ENCODE results near the gene GTF2H4. TPM values are rescaled to one million over a fixed set of nuclear protein-coding genes. Genes with fewer than 3 reads are reported as not detected.

Gene GTF2H4
- polyA plus RNA-seq, 1 donor from 2014 or later, result 101 TPM

GRCh38 chr6:30894935-30895334 lies 13.1 kb upstream of the GTF2H4 start:
- Histone ChIP-seq H3K9me2 (ENCODE audit: insufficient read depth, low read length) (no peaks in the 10 kb centered on the region), H3K9me3 (ENCODE audit: low read length) (no peaks in the 10 kb centered on the region), H4K20me1 (ENCODE audit: insufficient read depth) (no peaks in the 10 kb centered on the region), H3K4me2 (ENCODE audit: low read length) (no peak overlapping the region), H3K27me3 (ENCODE audit: insufficient read depth, low read depth, low read length) (no peaks in the 10 kb centered on the region), H3K4me3 (ENCODE audit: low read length) (no peak overlapping the region), H3K36me3 (ENCODE audit: insufficient read depth, low read length) (peaks cover 9% of the 10 kb centered on the region), H3K27ac (ENCODE audit: low read length) (no peak overlapping the region), H3K79me2 (replicated peaks; ENCODE audit: insufficient read depth, low read length) (peaks cover 16% of the 10 kb centered on the region), H2AFZ (ENCODE audit: low read depth, low read length) (no peak overlapping the region), H3F3A (ENCODE audit: insufficient read depth, low read length, poor library complexity, severe bottlenecking) (no peaks in the 10 kb centered on the region), H3K9ac (ENCODE audit: low read length) (no peak overlapping the region)
- TF ChIP-seq REST (IDR thresholded peaks at IDR 0.05; ENCODE audit: borderline replicate concordance) (no peak), RAD21 (conservative IDR thresholded peaks at IDR 0.05) (no peak), TAF1 (IDR thresholded peaks at IDR 0.05; ENCODE audit: low read depth) (no peak), EP300 (conservative IDR thresholded peaks at IDR 0.05; ENCODE audit: poor library complexity, severe bottlenecking) (no peak), CTCF (IDR thresholded peaks at IDR 0.05; ENCODE audit: poor library complexity, severe bottlenecking) (no peak), SMC3 (conservative IDR thresholded peaks at IDR 0.05; ENCODE audit: poor library complexity) (no peak), EZH2 (IDR thresholded peaks at IDR 0.05; ENCODE audit: borderline replicate concordance, insufficient read depth, low read length, poor library complexity, severe bottlenecking) (no peak), MXI1 (conservative IDR thresholded peaks at IDR 0.05; ENCODE audit: poor library complexity, severe bottlenecking) (no peak), POLR2AphosphoS5 (IDR thresholded peaks at IDR 0.05) (no peak)

GRCh38 chr6:30895343-30895742 lies 12.7 kb upstream of the GTF2H4 start:
- Histone ChIP-seq H3K27me3 (ENCODE audit: insufficient read depth, low read depth, low read length) (no peaks in the 10 kb centered on the region), H3K9me3 (ENCODE audit: low read length) (no peaks in the 10 kb centered on the region), H2AFZ (ENCODE audit: low read depth, low read length) (no peak overlapping the region), H3K9ac (ENCODE audit: low read length) (no peak overlapping the region), H3K79me2 (replicated peaks; ENCODE audit: insufficient read depth, low read length) (peaks cover 12% of the 10 kb centered on the region), H4K20me1 (ENCODE audit: insufficient read depth) (no peaks in the 10 kb centered on the region), H3K36me3 (ENCODE audit: insufficient read depth, low read length) (peaks cover 5% of the 10 kb centered on the region), H3F3A (ENCODE audit: insufficient read depth, low read length, poor library complexity, severe bottlenecking) (no peaks in the 10 kb centered on the region), H3K4me2 (ENCODE audit: low read length) (no peak overlapping the region), H3K4me3 (ENCODE audit: low read length) (no peak overlapping the region), H3K27ac (ENCODE audit: low read length) (no peak overlapping the region), H3K9me2 (ENCODE audit: insufficient read depth, low read length) (no peaks in the 10 kb centered on the region)
- TF ChIP-seq EP300 (conservative IDR thresholded peaks at IDR 0.05; ENCODE audit: poor library complexity, severe bottlenecking) (no peak), EZH2 (IDR thresholded peaks at IDR 0.05; ENCODE audit: borderline replicate concordance, insufficient read depth, low read length, poor library complexity, severe bottlenecking) (no peak), POLR2AphosphoS5 (IDR thresholded peaks at IDR 0.05) (no peak), REST (IDR thresholded peaks at IDR 0.05; ENCODE audit: borderline replicate concordance) (no peak), SMC3 (conservative IDR thresholded peaks at IDR 0.05; ENCODE audit: poor library complexity) (no peak), TAF1 (IDR thresholded peaks at IDR 0.05; ENCODE audit: low read depth) (no peak), RAD21 (conservative IDR thresholded peaks at IDR 0.05) (no peak), MXI1 (conservative IDR thresholded peaks at IDR 0.05; ENCODE audit: poor library complexity, severe bottlenecking) (no peak), CTCF (IDR thresholded peaks at IDR 0.05; ENCODE audit: poor library complexity, severe bottlenecking) (no peak)
